Measurements from ENCODE around the gene VCX3B. TPM values are rescaled to one million over a fixed set of nuclear protein-coding genes. Genes with fewer than 3 reads are reported as not detected.

The VCX3B gene
- total and polyA plus RNA-seq, 2 donors (not counting 1 experiment from before 2014, with no cell fraction given), result not detected

DNA sequence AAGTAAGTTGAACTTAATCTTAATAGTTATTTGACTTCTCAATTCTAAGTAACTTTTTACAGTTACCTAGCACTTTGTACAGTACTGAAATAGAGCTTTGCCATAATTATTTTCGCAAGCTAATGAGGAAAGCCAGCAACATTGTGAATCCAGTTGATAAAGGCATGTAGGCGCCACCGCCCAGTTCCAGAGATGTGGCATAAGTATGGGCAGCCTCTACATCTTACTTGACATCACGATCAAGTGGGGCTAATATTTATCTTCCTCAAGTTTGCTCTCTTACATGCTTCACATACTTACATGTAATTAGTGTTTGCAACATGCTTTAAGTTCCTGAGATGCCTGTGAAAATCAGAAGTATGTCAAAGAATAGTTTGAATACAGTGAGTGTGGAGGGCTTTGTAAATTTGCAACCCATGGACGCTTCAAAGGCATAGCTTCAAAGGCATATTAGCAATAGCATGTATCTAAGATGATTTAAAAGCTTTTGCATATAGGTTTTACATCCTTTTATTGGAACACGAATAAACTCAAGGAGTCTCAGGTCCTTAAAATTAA lies 34.9 kb upstream of the VCX3B start:
- H3K27me3 ChIP-seq (ENCODE audit: control insufficient read depth, insufficient read depth, low read length), result no peaks in the 10 kb centered on the region
- no peaks in the 10 kb centered on the region for H3K9me3 ChIP-seq (ENCODE audit: control insufficient read depth, insufficient read depth, low read depth, low read length)
- no peak for DNase-seq (ENCODE audit: low read depth in 2 of 2)
- H3K9ac ChIP-seq (ENCODE audit: insufficient read depth, low read length), result no peak overlapping the region
- no peak overlapping the region for H2AFZ ChIP-seq (ENCODE audit: low read length)
- no peaks in the 10 kb centered on the region for H4K20me1 ChIP-seq (ENCODE audit: control insufficient read depth, extremely low read depth, insufficient read depth, low read length)
- no peak overlapping the region for H3K27ac ChIP-seq (ENCODE audit: insufficient read depth, low read length)
- TF ChIP-seq, protein P1, sequence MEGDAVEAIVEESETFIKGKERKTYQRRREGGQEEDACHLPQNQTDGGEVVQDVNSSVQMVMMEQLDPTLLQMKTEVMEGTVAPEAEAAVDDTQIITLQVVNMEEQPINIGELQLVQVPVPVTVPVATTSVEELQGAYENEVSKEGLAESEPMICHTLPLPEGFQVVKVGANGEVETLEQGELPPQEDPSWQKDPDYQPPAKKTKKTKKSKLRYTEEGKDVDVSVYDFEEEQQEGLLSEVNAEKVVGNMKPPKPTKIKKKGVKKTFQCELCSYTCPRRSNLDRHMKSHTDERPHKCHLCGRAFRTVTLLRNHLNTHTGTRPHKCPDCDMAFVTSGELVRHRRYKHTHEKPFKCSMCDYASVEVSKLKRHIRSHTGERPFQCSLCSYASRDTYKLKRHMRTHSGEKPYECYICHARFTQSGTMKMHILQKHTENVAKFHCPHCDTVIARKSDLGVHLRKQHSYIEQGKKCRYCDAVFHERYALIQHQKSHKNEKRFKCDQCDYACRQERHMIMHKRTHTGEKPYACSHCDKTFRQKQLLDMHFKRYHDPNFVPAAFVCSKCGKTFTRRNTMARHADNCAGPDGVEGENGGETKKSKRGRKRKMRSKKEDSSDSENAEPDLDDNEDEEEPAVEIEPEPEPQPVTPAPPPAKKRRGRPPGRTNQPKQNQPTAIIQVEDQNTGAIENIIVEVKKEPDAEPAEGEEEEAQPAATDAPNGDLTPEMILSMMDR (conservative IDR thresholded peaks at IDR 0.05 in 1 of 2, IDR thresholded peaks at IDR 0.05 in 1 of 2; ENCODE audit: low read depth in 1 of 2, low read length in 2 of 2), result no peak
- no peak for TF ChIP-seq EZH2 (IDR thresholded peaks at IDR 0.05; ENCODE audit: low read length, missing control alignments)
- H3K4me3 ChIP-seq (replicated peaks in 1 of 4; ENCODE audit: control extremely low read depth in 1 of 4, insufficient read depth in 1 of 4, low read depth in 3 of 4, low read length in 4 of 4), result no peak overlapping the region
- H3K4me2 ChIP-seq (ENCODE audit: extremely low read depth, insufficient read depth, low read length), result no peak overlapping the region
- no peaks in the 10 kb centered on the region for H3K79me2 ChIP-seq (ENCODE audit: control insufficient read depth, insufficient read depth, low read length)
- no peaks in the 10 kb centered on the region for H3K4me1 ChIP-seq (ENCODE audit: control insufficient read depth, extremely low read depth, insufficient read depth, low read length)
- no peaks in the 10 kb centered on the region for H3K36me3 ChIP-seq (ENCODE audit: control insufficient read depth, insufficient read depth, low read length)

- DNase-seq (ENCODE audit: low read depth in 2 of 2), result no peak
- no peaks in the 10 kb centered on the region for H3K36me3 ChIP-seq (ENCODE audit: control insufficient read depth, insufficient read depth, low read length)
- H3K9ac ChIP-seq (ENCODE audit: insufficient read depth, low read length), result no peak overlapping the region
- TF ChIP-seq EZH2 (IDR thresholded peaks at IDR 0.05; ENCODE audit: low read length, missing control alignments), result no peak
- TF ChIP-seq, protein P1 (conservative IDR thresholded peaks at IDR 0.05 in 1 of 2, IDR thresholded peaks at IDR 0.05 in 1 of 2; ENCODE audit: low read depth in 1 of 2, low read length in 2 of 2), result no peak
- H3K4me2 ChIP-seq (ENCODE audit: extremely low read depth, insufficient read depth, low read length), result no peak overlapping the region
- H4K20me1 ChIP-seq (ENCODE audit: control insufficient read depth, extremely low read depth, insufficient read depth, low read length), result no peaks in the 10 kb centered on the region
- no peak overlapping the region for H3K4me3 ChIP-seq (replicated peaks in 1 of 4; ENCODE audit: control extremely low read depth in 1 of 4, insufficient read depth in 1 of 4, low read depth in 3 of 4, low read length in 4 of 4)
- no peak overlapping the region for H3K27ac ChIP-seq (ENCODE audit: insufficient read depth, low read length)
- no peak overlapping the region for H2AFZ ChIP-seq (ENCODE audit: low read length)
- H3K27me3 ChIP-seq (ENCODE audit: control insufficient read depth, insufficient read depth, low read length), result no peaks in the 10 kb centered on the region
- H3K79me2 ChIP-seq (ENCODE audit: control insufficient read depth, insufficient read depth, low read length), result no peaks in the 10 kb centered on the region
- no peaks in the 10 kb centered on the region for H3K4me1 ChIP-seq (ENCODE audit: control insufficient read depth, extremely low read depth, insufficient read depth, low read length)
- H3K9me3 ChIP-seq (ENCODE audit: control insufficient read depth, insufficient read depth, low read depth, low read length), result no peaks in the 10 kb centered on the region
Observed at GRCh38 chrX:8430444-8430843, 34.2 kb upstream of the VCX3B start.

GRCh38 chrX:8432396-8432795 lies 32.2 kb upstream of the VCX3B start:
- TF ChIP-seq, protein P1 (conservative IDR thresholded peaks at IDR 0.05 in 1 of 2, IDR thresholded peaks at IDR 0.05 in 1 of 2; ENCODE audit: low read depth in 1 of 2, low read length in 2 of 2), result no peak
- TF ChIP-seq EZH2 (IDR thresholded peaks at IDR 0.05; ENCODE audit: low read length, missing control alignments), result no peak
- no peak for DNase-seq (ENCODE audit: low read depth in 2 of 2)

More at GRCh38 chrX:8432396-8432795, 32.2 kb upstream of the VCX3B start:
- Histone ChIP-seq H3K27me3 (ENCODE audit: control insufficient read depth, insufficient read depth, low read length) (no peaks in the 10 kb centered on the region), H3K9me3 (ENCODE audit: control insufficient read depth, insufficient read depth, low read depth, low read length) (no peaks in the 10 kb centered on the region), H3K79me2 (ENCODE audit: control insufficient read depth, insufficient read depth, low read length) (no peaks in the 10 kb centered on the region), H3K4me3 (replicated peaks in 1 of 4; ENCODE audit: control extremely low read depth in 1 of 4, insufficient read depth in 1 of 4, low read depth in 3 of 4, low read length in 4 of 4) (no peak overlapping the region), H2AFZ (ENCODE audit: low read length) (no peak overlapping the region), H3K27ac (ENCODE audit: insufficient read depth, low read length) (no peak overlapping the region), H3K9ac (ENCODE audit: insufficient read depth, low read length) (no peak overlapping the region), H3K4me1 (ENCODE audit: control insufficient read depth, extremely low read depth, insufficient read depth, low read length) (no peaks in the 10 kb centered on the region), H4K20me1 (ENCODE audit: control insufficient read depth, extremely low read depth, insufficient read depth, low read length) (no peaks in the 10 kb centered on the region), H3K36me3 (ENCODE audit: control insufficient read depth, insufficient read depth, low read length) (no peaks in the 10 kb centered on the region), H3K4me2 (ENCODE audit: extremely low read depth, insufficient read depth, low read length) (no peak overlapping the region)
